ENCODE results near the gene CEBPA. TPM values are rescaled to one million over a fixed set of nuclear protein-coding genes. Genes with fewer than 3 reads are reported as not detected.
"Not testable (repeated sequence)": the region's sequence is repeated elsewhere in the genome, so short reads cannot be mapped to it uniquely, and the experiment has no call there.

Gene CEBPA
- total and polyA plus RNA-seq, 8 donors, result 9.9 to 167 (median 18.8) TPM

GRCh38 chr19:33316541-33317264 lies 14.4 kb upstream of the CEBPA start:
- TF ChIP-seq EP300 (IDR thresholded peaks at IDR 0.05) (no peak), POLR2A (IDR thresholded peaks at IDR 0.05) (no peak), CTCF (IDR thresholded peaks at IDR 0.05) (no peak), POLR2AphosphoS5 (IDR thresholded peaks at IDR 0.05) (no peak)
- H3K36me3 ChIP-seq, result no peaks in the 10 kb centered on the region
- peaks cover 0 to 3% (median 0%) of the 10 kb centered on the region in 3 donors for H3K27me3 ChIP-seq
- H3K4me1 ChIP-seq, result peaks cover 0 to 4% (median 0%) of the 10 kb centered on the region in 4 donors
- DNase-seq, result peak in 1 of 2 donors; percentile 32
- H3K27ac ChIP-seq, result no peak overlapping the region
- intact Hi-C loops (cut with DNase I; ENCODE audit: low total_unique reads), result loop anchor here (10.0 kb wide), 1 partner anchor 78 kb away; no protein-coding TSS in a partner anchor
- H3K4me3 ChIP-seq, result no peak overlapping the region
- peaks cover 0 to 4% (median 0%) of the 10 kb centered on the region in 4 donors for H3K9me3 ChIP-seq
- 33 to 47% (median 42%) methylated on average over 9 of the region's 9 CpGs for WGBS, 5 donors

- intact Hi-C loops (cut with DNase I; ENCODE audit: low total_unique reads), result loop anchor here (10.0 kb wide), 1 partner anchor 82 kb away; no protein-coding TSS in a partner anchor
- not testable (repeated sequence) for DNase-seq, H3K27ac ChIP-seq, H3K36me3 ChIP-seq, H3K9me3 ChIP-seq, H3K4me3 ChIP-seq
- Histone ChIP-seq H3K4me1 (peaks cover 4 to 23% (median 12%) of the 10 kb centered on the region in 4 donors), H3K27me3 (peaks cover 0 to 14% (median 0%) of the 10 kb centered on the region in 3 donors)
- WGBS, 5 donors, result 84 to 92% (median 91%) methylated on average over 4 of the region's 4 CpGs
Observed at GRCh38 chr19:33312808-33313207, 10.5 kb upstream of the CEBPA start.

GRCh38 chr19:33312065-33312464 lies 9.7 kb upstream of the CEBPA start:
- 71 to 92% (median 82%) methylated on average over 6 of the region's 6 CpGs for WGBS, 5 donors
- Histone ChIP-seq H3K36me3 (no peaks in the 10 kb centered on the region), H3K27ac (peak overlapping the region in 1 of 5 donors; percentile 44), H3K27me3 (peaks cover 0 to 14% (median 0%) of the 10 kb centered on the region in 3 donors), H3K4me3 (no peak overlapping the region), H3K4me1 (peaks cover 6 to 29% (median 19%) of the 10 kb centered on the region in 4 donors), H3K9me3 (no peaks in the 10 kb centered on the region)
- DNase-seq, result no peak
- intact Hi-C loops (cut with DNase I; ENCODE audit: low total_unique reads), result loop anchor here (10.0 kb wide), 1 partner anchor 83 kb away; no protein-coding TSS in a partner anchor
- TF ChIP-seq POLR2A (IDR thresholded peaks at IDR 0.05), result no peak
- no peak for TF ChIP-seq CTCF (IDR thresholded peaks at IDR 0.05)
- no peak for TF ChIP-seq EP300 (IDR thresholded peaks at IDR 0.05)
- TF ChIP-seq POLR2AphosphoS5 (IDR thresholded peaks at IDR 0.05), result no peak

GRCh38 chr19:33311326-33311682 lies 9.0 kb upstream of the CEBPA start:
- Histone ChIP-seq H3K36me3 (no peaks in the 10 kb centered on the region), H3K9me3 (no peaks in the 10 kb centered on the region), H3K4me1 (peaks cover 9 to 32% (median 27%) of the 10 kb centered on the region in 4 donors), H3K4me3 (no peak overlapping the region), H3K27me3 (peaks cover 0 to 12% (median 0%) of the 10 kb centered on the region in 3 donors), H3K27ac (peak overlapping the region; percentile 44 to 71 (median 56))
- peak; percentile 24 to 68 for DNase-seq
- TF ChIP-seq EP300 (IDR thresholded peaks at IDR 0.05), result no peak
- no peak for TF ChIP-seq POLR2A (IDR thresholded peaks at IDR 0.05)
- peak in 5 of 7 experiments; percentile 21 to 70 (median 38) for TF ChIP-seq CTCF (IDR thresholded peaks at IDR 0.05)
- WGBS, 5 donors, result 36 to 70% (median 63%) methylated on average over 2 to 4 of the region's 4 CpGs
- intact Hi-C loops (cut with DNase I; ENCODE audit: low total_unique reads), result loop anchor here (10.0 kb wide), 1 partner anchor 83 kb away; no protein-coding TSS in a partner anchor

Measured in stomach (tissue), 9 donors.